ENCODE data around the gene RPRML. TPM values are rescaled to one million over a fixed set of nuclear protein-coding genes. Genes with fewer than 3 reads are reported as not detected.

RPRML gene
- polyA plus RNA-seq, 2 of the 4 experiments (the other 2 are of a cell fraction): 0.10 TPM

DNA sequence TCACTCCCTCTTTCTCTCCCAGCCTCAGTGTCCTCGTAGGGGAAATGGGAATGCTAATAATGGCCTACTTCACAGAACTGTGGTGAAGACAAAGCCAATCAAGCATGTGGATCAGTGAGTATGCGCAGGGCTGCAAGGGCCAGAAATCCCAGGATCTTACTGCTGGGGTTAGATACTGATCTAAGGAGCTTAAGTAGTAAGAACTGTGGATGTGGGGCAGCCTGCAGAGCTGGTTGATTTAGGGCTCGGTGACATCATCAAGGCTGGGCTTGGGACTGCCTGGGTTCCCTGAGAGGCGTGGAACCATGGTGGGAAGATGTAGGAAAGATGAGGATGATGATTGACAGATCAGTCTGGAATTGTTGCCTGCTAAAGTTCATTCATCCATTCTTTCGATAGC, 30.5 kb downstream of the RPRML start:
- no peak for FAIRE-seq
- no peak for DNase-seq (ENCODE audit: low read depth in 1 of 2, low spot score in 1 of 2)
- Histone ChIP-seq H3K4me2 (no peak overlapping the region), H3K27ac (no peak overlapping the region), H3K9me3 (no peaks in the 10 kb centered on the region), H3K4me1 (no peaks in the 10 kb centered on the region), H3K4me3 (no peak overlapping the region)
- 92% methylated on average over 5 of the region's 5 CpGs for WGBS (ENCODE audit: missing lambda C conversion rate)
- ATAC-seq: no peak
- CTCF ChIA-PET: interaction anchor here (4.5 to 32.4 kb wide), 3 partner anchors 3 to 106 kb away, joined by 21 to 460 read pairs (median 460); partner anchors contain the start of gene RPRML
- POLR2A ChIA-PET: no interaction called here
- no peak for TF ChIP-seq CBX2 (IDR thresholded peaks at IDR 0.05; ENCODE audit: borderline replicate concordance, low read depth)
- TF ChIP-seq RNF2 (IDR thresholded peaks at IDR 0.05; ENCODE audit: borderline replicate concordance, low read depth): no peak
- no peak for TF ChIP-seq CBX8 (IDR thresholded peaks at IDR 0.05)
- no peak for TF ChIP-seq TFCP2L1 (CRISPR knock-in tag; IDR thresholded peaks at IDR 0.05)
- no peak for TF ChIP-seq EHMT2 (IDR thresholded peaks at IDR 0.05; ENCODE audit: low read depth)
- TF ChIP-seq RARB (CRISPR knock-in tag; IDR thresholded peaks at IDR 0.05): no peak

GRCh38 chr17:46947216-46947615, 31.8 kb downstream of the RPRML start:
- CTCF ChIA-PET: interaction anchor here (0.9 to 28.3 kb wide), 4 partner anchors 17 to 105 kb away, joined by 3 to 460 read pairs (median 12); partner anchors contain the start of gene RPRML
- FAIRE-seq (no peak), DNase-seq (ENCODE audit: low read depth in 1 of 2, low spot score in 1 of 2) (no peak), ATAC-seq (no peak)
- TF ChIP-seq KDM1A (IDR thresholded peaks at IDR 0.05; ENCODE audit: low read depth): no peak
- TF ChIP-seq NR3C1 (IDR thresholded peaks at IDR 0.05): no peak
- TF ChIP-seq ZNF302 (CRISPR knock-in tag; IDR thresholded peaks at IDR 0.05): no peak
- TF ChIP-seq HOXB5 (CRISPR knock-in tag; IDR thresholded peaks at IDR 0.05): no peak
- TF ChIP-seq, protein P1, sequence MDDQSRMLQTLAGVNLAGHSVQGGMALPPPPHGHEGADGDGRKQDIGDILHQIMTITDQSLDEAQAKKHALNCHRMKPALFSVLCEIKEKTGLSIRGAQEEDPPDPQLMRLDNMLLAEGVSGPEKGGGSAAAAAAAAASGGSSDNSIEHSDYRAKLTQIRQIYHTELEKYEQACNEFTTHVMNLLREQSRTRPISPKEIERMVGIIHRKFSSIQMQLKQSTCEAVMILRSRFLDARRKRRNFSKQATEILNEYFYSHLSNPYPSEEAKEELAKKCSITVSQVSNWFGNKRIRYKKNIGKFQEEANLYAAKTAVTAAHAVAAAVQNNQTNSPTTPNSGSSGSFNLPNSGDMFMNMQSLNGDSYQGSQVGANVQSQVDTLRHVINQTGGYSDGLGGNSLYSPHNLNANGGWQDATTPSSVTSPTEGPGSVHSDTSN (IDR thresholded peaks at IDR 0.05): no peak
- TF ChIP-seq NPAS2 (CRISPR knock-in tag; IDR thresholded peaks at IDR 0.05; ENCODE audit: borderline replicate concordance): no peak
- TF ChIP-seq, protein P2, sequence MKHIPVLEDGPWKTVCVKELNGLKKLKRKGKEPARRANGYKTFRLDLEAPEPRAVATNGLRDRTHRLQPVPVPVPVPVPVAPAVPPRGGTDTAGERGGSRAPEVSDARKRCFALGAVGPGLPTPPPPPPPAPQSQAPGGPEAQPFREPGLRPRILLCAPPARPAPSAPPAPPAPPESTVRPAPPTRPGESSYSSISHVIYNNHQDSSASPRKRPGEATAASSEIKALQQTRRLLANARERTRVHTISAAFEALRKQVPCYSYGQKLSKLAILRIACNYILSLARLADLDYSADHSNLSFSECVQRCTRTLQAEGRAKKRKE (CRISPR knock-in tag; IDR thresholded peaks at IDR 0.05; ENCODE audit: low read depth): no peak
- no peak for TF ChIP-seq EHMT2 (IDR thresholded peaks at IDR 0.05; ENCODE audit: low read depth)
- TF ChIP-seq EP300 (IDR thresholded peaks at IDR 0.05): no peak
- no peak for TF ChIP-seq HMGXB4 (CRISPR knock-in tag; IDR thresholded peaks at IDR 0.05; ENCODE audit: borderline replicate concordance)
- TF ChIP-seq TFCP2L1 (CRISPR knock-in tag; IDR thresholded peaks at IDR 0.05): no peak
- no peak for TF ChIP-seq MAZ (IDR thresholded peaks at IDR 0.05; ENCODE audit: borderline replicate concordance, low read depth, low read length)
- TF ChIP-seq FOXS1 (CRISPR knock-in tag; IDR thresholded peaks at IDR 0.05): no peak
- no peak for TF ChIP-seq HDAC2 (IDR thresholded peaks at IDR 0.05)
- no peak for TF ChIP-seq HES2 (IDR thresholded peaks at IDR 0.05)
- no peak for TF ChIP-seq ZFP36 (IDR thresholded peaks at IDR 0.05; ENCODE audit: borderline replicate concordance, partially characterized antibody)
- no peak for TF ChIP-seq NFE2L2 (conservative IDR thresholded peaks at IDR 0.05; ENCODE audit: low read length)
- no peak overlapping the region for H3K27ac ChIP-seq
- 97% methylated on average over 3 of the region's 3 CpGs for WGBS (ENCODE audit: missing lambda C conversion rate)
- H3K4me3 ChIP-seq: no peak overlapping the region
- no peak overlapping the region for H3K4me2 ChIP-seq
- POLR2A ChIA-PET: no interaction called here
- no peaks in the 10 kb centered on the region for H3K9me3 ChIP-seq
- no peaks in the 10 kb centered on the region for H3K4me1 ChIP-seq

All from A549 (cell line).